Activated CD4-positive, CD25-positive, alpha-beta regulatory T cell (primary cell): ENCODE data around the gene ZGLP1.

Source experiments
- DNase-seq, 4 experiments: peaks; one replicate each; lab custom pipeline; 2025; lab: John Stamatoyannopoulos, UW

ZGLP1 gene

GRCh38 chr19:10277795-10278589 is 31.6 kb downstream of the ZGLP1 start:
- DNase-seq, result no peak

- DNase-seq, result no peak
These were observed 35.0 kb downstream of the ZGLP1 start for GRCh38 chr19:10274589-10274988.

GRCh38 chr19:10271543-10272086 is 38.0 kb downstream of the ZGLP1 start:
- no peak for DNase-seq

GRCh38 chr19:10270616-10271394 is 38.8 kb downstream of the ZGLP1 start, which contains the start of gene ICAM1:
TSS of gene ICAM1 (plus strand) at chr19:10271120. CDS start at chr19:10271160, 40 bp downstream.
- peak; percentile 46 to 63 (median 52) for DNase-seq

- peak; percentile 27 to 48 (median 36) for DNase-seq
These were observed 39.4 kb downstream of the ZGLP1 start for GRCh38 chr19:10270180-10270615.

GRCh38 chr19:10269333-10270179 is 40.1 kb downstream of the ZGLP1 start:
- peak; percentile 66 to 81 (median 79) for DNase-seq

GRCh38 chr19:10268071-10268470 is 41.5 kb downstream of the ZGLP1 start:
- DNase-seq, result no peak

- no peak for DNase-seq
These were observed 42.9 kb downstream of the ZGLP1 start for GRCh38 chr19:10266706-10267105.

- no peak for DNase-seq
These were observed 46.8 kb downstream of the ZGLP1 start for GRCh38 chr19:10262771-10263170.

GRCh38 chr19:10260141-10260584 is 49.5 kb downstream of the ZGLP1 start:
- DNase-seq, result peak in 1 of 4 experiments; percentile 33

- DNase-seq, result peak; percentile 67 to 83 (median 80)
These were observed 50.3 kb downstream of the ZGLP1 start for GRCh38 chr19:10259162-10259905.

GRCh38 chr19:10258080-10258710 is 51.4 kb downstream of the ZGLP1 start:
- no peak for DNase-seq

- DNase-seq, result no peak
These were observed 52.5 kb downstream of the ZGLP1 start for GRCh38 chr19:10256970-10257615.

GRCh38 chr19:10256551-10256950 is 53.1 kb downstream of the ZGLP1 start:
- no peak for DNase-seq

GRCh38 chr19:10255358-10255757 is 54.3 kb downstream of the ZGLP1 start:
- no peak for DNase-seq
